Superior temporal gyrus (tissue), 1 donor: ENCODE measurements around the gene LINGO4.

Experiments
- DNase-seq: peaks from one replicate; pipeline ENCODE4 v3.0.0-alpha.2; 2016; ENCODE audit errors: extremely low spot score

Gene LINGO4, protein sequence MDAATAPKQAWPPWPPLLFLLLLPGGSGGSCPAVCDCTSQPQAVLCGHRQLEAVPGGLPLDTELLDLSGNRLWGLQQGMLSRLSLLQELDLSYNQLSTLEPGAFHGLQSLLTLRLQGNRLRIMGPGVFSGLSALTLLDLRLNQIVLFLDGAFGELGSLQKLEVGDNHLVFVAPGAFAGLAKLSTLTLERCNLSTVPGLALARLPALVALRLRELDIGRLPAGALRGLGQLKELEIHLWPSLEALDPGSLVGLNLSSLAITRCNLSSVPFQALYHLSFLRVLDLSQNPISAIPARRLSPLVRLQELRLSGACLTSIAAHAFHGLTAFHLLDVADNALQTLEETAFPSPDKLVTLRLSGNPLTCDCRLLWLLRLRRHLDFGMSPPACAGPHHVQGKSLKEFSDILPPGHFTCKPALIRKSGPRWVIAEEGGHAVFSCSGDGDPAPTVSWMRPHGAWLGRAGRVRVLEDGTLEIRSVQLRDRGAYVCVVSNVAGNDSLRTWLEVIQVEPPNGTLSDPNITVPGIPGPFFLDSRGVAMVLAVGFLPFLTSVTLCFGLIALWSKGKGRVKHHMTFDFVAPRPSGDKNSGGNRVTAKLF

DNA sequence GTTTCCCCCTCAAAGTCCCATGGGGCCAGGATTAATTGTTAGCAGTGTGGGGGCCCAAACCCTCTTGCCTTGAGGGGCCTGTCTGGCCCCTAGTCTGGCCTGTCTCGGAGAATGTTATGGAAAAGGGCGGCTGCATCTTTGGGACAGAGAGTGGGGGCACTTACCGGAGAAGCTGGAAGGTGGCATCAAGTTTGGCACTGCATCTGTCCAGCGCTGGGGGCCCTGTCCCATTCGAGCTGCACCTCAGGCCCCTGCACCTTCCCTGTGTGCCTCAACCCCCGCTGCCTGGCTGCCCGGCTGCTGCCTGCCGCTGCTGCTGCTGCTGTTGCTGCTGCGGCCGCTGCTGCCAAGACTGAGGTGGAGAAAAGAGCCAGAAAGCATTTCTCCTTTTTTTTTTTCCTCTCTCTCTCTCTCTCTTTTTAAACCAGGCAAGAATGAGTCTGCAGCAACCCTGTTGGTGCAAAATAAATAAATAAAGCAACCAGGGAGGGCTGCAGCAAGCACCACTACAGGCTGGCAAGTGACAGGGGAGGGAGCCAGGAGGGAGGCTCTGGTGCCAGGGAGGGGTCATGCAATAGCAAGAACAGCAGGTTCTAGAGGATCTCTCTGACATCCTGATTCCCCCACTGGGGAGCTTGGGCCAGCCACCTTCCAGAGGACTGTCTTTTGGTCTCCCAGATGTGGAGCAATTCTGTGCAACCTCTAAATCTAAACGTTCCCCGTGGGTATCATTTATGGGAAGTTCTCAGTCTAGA lies at the start of gene LINGO4:
LINGO4 (minus strand) TSS at position 354 of the 755 bp plus-strand sequence. CDS start 2,715 bp downstream, outside the sequence.
- DNase-seq: no peak

DNA sequence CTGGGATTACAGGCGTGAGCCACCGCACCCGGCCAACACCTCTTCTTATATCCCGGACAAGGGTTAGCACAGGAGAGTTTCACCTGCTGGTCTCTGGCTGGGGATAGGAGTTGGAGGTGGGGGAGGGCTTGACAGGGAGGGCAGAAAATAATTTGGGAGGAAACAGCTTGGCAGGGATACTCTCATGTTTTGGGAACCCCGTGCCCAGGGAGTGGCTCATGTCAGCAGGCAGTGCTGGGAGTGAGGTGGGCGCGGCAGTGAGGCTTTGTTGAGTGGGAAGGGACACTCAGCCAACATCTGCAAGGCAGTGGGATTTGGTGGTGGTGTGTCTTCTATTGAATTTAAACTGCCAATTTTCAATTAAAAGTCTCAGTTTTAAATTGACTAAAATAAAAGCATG lies 49.4 kb upstream of the LINGO4 start:
- no peak for DNase-seq

DNA sequence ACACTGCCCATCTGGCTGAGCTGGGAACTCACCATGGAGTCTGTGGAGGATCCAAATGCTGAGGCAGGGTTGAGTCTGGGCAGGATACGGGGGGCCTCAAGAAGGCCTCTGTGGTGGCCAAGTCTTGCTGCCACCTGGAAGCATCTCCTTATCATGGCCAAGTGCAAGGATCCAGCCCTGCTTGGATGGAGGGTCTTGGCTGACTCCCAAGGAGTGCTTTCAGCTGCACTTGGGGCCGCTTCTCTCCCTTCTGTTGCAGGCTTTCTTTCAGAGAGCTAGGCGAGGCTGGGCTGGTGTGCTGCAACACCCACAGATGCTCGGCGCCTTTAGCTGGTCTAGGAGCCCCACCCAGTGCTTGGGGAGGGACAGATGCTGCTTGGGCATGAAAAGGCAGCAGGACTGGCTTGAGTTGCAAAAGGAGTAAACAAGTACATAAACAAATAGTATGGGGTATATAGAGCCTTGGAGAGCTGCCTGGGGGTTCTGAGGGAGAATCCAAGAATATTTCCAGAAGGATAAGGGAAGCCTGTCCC lies 48.3 kb upstream of the LINGO4 start, which contains the start of gene THEM5:
THEM5 (minus strand) TSS at position 302 of the 533 bp plus-strand sequence; CDS start at position 155, 147 bp downstream.
- DNase-seq: no peak

DNA sequence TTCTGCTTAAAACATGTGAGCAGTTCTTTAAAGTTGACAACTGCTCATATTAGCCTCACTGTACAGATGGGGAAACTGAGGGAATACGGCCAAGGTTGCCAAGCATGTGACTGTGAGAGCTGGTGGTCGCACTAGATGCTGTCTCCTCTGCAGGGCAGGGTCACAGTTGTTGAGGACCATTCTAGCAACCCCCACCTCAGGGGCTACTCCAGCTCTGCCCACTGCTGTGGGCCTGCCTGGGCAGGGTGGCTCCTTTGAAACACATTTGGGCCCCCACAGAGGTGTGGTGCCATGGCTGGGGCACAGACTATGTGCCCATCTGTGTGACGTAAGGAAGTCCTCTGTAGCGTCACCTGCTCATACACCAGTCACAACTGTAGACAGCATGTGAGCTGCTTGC lies 47.5 kb upstream of the LINGO4 start:
- no peak for DNase-seq

DNA sequence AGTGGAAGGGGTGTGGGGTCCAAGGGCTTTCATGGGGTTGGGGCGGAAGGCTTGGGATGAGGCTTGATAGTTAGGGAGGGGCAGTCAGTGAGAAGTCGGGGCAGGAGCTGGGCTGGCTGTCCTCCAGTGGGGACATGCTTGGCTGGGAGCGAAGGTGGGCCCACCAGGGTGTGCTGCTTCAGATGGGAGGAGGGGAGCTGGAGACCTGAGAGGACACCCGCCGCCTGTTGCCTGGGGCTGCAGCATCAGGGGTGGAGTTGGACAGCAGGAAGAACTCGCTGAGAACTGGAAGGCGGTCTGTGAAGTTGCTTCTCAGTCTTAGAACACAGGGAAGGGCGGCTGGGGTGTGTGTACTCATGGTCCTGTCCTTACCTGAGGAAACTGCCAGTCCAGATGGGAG lies 46.7 kb upstream of the LINGO4 start:
- DNase-seq: no peak

DNA sequence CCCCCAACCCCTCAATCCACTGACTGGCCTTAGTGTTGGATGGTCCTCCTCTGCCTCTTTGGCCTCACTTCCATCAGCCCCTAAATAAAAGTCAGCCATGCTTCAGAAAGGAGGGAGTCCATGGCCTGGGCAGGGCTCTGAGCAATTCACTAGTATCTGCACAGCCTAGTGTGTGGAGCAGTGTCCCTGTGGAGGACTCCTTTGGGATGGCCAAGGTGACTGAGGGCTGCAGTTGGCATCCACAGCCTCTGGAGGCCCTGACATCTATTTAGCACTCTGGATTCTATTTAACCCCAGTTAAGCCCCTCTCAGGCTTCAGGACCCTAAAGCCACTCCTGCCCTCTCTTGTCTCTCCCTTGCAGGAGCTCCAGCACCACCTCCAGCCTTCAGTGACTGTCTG lies 44.7 kb upstream of the LINGO4 start:
- DNase-seq: no peak

DNA sequence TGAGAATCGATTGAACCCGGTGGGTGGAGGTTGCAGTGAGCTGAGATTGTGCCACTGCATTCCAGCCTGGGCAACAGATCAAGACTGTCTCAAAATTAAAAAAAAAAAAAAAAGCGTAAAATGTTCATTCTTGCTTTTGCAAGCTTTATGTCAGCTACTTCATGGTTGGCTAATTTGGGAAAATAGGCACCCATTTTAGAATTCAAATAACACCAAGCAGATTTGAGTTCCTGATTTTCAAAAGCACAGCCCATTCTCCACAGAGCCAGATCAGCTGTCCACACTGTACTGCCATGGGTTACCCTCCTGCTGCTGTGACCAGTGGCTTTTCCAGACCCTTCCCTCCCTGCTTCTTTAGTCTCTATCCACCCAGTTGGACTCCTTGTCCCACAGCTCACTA lies 43.9 kb upstream of the LINGO4 start:
- no peak for DNase-seq

DNA sequence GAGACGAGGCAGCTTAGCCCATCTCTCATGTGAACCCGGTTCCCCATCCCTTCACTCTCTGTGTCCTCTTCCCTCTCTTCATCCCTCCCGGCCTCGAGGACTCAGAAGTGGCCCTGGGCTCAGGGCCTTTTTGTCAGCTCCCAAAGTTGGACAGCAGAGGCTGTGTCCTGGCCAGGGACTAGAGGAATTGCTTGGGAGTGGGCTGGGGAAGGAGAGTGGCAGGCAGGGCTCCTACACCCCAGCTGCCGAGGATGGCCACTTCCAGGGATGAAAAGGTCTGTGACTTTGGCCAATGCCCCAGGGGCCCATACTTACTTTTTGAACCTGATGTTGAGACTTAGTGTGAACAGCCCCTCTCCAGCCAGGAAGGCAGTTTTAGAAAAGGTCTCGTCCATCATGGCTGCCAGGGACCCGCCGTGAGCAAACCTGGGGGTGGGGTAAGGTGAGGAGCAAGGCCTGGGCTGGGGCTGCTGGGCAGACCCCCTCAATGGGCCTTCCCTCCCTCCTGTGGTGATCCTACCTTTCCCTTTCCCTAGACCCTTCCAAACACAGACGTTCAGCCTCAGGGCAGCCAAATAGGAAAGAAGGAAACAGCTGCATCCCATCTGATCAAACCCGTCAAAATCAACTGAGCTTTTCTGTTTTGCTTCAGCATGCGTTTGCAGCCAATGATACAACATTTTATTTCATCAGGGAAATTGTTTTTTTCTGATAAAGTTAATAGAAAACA lies 42.8 kb upstream of the LINGO4 start:
- DNase-seq: no peak

DNA sequence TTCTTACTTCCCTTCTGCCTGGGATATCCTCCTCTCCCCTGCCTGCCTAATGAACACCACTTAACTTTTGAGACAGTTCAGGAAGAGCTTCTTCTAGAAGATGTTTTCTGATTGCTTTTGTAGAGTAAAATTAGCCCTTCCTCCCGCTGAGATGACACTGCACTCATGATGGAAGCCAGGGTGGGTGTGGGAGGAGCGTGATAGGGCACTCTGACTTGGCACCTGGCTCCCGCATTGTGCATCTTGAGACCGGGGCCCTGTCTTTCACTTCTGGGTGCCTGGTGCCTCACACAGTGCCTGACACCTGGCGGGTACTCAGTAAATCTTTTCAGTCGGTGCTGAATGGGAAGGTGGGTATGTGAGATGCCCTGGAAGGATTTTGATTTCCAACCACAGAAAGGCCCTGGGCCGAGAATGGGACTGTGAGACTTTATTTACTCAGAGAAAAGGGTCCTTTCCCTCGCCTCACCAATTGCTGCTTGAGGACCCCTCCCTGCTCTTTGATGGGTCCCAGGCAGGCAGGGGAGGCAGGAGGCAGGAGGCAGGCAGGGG lies 41.5 kb upstream of the LINGO4 start:
- DNase-seq: no peak

DNA sequence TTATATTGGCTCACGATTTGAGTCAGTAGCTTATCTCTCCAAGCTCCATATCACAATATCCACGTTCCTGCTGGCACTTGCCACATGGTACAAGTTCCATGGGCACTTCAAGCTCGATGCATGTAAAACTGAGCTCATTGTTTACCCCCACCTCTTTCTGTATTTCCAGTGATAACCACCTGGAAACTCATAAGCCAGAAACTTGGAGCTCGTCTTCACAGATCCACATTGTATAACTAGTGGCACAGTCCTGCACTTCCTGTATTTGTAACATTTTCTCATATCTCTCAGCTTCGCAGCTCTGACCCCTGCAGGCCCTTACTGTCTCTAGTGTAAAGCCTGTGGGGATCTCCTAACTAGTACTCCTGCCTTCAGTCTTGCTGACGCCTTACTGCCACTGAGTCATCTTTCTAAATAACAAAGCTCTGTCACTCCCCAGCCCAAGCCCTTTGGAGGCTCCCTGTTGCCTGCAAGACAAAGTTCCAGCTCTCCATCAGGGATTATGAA lies 40.9 kb upstream of the LINGO4 start:
- no peak for DNase-seq

DNA sequence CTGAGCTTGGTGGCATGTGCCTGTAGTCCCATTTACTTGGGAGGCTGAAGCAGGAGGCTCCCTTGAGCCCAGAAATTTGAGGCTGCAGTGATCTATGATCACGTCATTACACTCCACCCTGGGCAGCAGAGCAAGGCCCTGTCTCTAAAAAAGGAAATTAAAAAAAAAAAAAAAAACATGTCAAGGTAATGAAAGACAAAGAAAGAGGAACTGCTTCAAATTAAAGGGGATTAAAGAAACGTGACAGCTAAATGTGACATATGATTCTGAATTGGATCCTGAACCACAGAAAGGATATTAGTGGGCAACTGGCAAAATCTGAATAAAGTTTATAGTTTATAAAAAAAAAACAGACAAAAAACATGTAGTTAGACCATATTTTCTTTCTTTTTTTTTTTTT lies 38.2 kb upstream of the LINGO4 start:
- DNase-seq: no peak

DNA sequence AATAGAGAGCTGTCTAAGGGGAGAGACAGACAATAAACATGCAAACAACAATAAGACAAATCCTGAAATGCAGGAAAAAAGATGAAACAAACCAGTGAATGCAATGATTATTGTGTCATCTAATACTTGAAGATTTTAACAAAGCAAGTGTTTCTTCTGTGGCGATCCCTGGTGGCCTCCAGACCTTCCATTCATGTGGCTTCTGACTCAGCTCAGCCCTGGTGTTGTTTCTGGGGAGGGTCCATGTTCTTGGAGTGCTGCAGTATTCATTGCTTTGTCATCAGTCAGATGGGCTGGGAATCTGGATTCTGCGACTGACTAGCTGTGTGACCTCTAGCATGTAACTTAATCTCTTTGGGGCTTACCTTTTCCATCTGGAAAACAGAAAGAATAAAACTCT lies 35.9 kb upstream of the LINGO4 start:
- DNase-seq: peak; percentile 31

DNA sequence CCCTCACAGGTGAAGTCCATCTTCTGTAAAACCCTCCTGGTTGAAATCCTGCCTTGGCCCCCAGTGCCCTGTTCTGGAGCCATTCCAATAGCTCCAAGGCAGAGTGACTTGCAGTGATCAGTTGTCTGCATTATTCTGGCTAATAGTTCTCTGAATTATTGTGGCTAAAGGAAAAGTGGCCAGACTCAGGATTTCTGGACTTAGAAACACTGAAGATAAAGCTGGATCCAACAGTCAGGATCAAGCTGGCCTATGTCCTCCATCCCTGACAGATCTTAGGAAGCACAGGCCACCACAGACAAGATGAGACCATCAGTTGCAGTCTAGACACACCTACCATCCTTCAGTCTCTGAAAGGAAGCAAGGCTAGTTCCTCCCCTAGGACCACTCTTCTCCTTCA lies 35.2 kb upstream of the LINGO4 start:
- peak; percentile 52 for DNase-seq

DNA sequence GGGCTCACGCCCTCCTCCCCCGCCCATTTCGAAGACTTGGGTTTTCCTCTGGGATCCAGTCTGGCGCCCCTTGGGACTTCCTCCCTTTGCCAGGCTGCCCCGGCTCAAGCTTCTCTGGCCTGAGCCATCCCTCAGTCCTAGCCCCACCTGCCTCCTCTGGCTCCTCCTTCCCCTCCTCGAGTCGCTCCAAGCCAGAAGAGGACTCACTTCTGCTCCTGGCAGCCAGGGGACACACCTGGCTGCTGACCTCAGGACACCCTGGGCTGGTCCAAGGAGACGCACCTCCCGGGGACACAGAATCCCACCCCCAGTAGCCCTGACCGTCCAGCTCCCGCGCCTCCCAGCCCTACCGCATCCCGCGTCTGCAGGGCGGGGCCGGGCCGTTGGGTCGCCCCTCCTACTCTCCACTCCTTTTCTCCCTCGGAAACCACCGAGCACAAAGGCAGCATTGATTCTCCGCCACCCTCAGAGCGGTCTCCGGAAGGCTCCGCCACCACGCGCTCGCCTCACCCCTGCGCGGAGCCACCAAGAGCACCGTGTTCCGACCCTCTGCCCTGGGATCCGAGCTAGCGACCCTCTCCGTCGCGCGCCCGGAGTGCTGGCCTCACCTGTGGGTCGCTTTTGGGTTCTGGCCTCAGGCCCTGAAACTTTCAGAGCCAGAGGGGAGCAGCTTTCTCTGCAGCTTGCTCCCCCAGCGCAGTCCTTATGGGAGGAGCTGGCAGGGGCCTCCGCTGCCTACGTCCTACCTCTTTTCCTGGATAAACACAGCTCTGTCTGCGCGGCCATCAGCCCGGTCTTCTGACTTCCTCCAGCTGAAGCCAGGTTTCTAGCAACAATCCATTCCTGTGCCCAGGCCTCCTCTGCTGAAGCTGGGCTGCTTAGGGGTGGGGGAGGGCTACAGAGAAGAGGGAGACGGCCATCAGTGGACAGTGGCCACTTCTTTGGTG lies 34.5 kb upstream of the LINGO4 start, which contains the start of gene C2CD4D:
C2CD4D (minus strand) TSS at position 364 of the 947 bp plus-strand sequence. CDS start 831 bp downstream, outside the sequence.
- peak; percentile 92 for DNase-seq

DNA sequence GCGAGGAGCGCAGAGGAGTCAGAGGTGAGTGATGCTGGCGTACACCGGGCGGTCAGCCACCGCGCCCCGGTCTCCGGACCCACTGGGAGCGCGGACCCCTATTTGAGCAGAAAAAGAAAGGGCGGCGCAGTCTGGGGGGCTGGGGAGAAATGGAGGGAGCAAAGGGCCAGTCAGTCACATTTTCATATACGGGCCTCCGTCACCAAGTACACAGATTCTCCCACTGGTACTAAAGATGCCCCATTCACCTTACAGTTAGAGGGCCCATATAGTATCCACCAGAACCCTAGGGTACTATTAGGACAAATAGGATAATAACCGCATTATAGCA lies 33.8 kb upstream of the LINGO4 start:
- DNase-seq: no peak

DNA sequence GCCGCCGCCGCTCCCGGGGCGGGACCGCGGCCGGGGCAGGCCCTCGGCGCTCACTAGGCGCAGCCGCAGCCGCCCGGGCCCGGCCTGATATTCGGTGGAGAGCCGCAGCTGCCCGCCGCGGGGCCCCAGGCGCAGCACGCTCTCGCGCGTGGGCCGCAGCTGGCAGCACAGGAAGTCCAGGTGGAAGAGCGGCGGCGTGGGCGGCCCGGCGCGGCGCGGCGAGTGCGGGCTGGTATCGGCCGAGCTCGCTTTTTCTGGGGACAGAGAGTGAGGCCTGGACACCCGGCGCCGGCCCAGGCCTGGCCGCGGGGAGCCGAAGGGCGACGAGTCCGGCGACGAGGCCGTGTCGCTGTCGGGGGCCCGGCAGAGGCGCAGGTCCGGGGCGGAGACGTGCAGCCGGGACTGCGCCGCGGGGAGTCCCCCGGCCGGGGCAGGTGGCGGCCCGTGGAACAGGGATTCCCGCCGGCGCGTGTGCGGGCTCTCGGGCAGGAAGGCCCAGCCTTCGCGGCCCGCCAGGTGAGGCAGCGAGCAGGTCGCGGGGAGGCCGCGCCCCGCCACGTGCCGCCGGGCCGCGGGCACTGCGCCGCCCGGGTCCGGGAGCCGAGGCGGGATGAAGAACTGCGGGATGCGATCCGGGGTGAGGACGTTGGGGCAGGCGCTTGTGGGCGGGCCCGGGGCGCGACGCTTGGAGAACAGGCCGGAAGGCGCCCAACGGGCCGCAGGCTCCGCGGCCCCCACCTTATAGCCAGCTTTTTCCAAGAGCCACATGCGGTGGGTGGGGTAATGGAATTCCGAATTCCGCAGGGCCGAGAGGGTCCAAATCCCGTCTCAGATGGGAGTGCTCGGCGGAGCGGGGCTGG lies 33.2 kb upstream of the LINGO4 start:
- no peak for DNase-seq

DNA sequence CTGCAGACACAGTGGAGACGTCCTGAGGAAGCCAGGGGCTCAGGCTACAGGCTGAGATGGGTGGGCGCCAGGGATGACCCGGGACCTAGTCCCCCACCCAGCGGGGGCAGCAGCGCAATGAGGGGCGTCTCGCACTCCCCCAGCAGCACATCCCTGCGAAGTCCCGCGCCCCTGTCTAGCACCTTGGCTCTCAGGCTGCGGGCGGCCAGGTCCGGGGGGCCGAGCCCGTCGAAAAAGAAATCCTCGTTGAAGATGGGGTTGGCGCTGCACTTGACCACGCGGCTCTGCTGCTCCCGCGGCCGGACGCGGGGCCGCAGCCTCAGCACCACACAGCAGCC lies 32.6 kb upstream of the LINGO4 start:
- no peak for DNase-seq

DNA sequence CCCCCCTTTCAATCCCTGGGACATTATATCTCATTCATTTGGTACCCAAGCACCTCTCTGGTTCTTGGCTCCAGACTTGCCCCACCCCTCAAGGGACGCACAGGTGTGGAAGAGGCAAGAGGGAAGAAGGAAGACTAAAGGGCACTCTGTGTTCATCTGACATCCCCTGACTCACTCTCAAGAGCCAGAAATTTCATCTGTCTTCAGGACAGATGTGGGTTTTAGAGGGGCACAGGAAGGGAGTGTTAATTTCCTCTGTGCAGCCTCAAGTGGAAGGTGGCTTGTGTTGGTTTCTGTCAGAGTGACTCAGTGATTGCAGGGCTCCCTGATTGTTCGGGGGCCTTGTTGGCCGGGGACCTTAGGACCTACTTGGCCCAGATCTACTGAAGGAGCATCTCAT lies 32.0 kb upstream of the LINGO4 start:
- DNase-seq: no peak

DNA sequence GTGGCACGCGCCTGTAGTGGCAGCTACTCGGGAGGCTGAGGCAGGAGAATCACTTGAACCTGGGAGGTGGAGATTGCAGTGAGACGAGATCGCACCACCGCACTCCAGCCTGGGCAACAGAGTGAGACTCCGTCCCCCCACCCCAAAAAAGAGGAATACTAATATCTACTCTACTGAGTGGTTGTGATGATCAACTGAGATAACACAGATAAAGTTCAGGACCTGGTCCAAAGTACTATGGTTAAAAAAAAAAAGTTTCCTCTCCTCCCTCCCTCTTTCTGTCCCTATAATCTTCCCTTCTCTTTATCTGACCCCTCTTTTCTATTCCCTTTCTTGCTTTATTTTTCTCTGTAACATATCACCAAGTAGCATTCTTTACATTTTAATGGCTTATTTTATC lies 30.4 kb upstream of the LINGO4 start:
- DNase-seq: no peak
